D721Med (cell line): ENCODE measurements around the gene CHN1.
A peak's percentile ranks its signal among the peaks of the same experiment; 100 is the strongest.

Source experiments
- DNase-seq: peaks from one replicate; pipeline ENCODE4 v3.0.0; 2011; ENCODE audit warnings: low spot score; ENCODE audit not compliant: insufficient read length
- FAIRE-seq: peaks from 2 replicates; lab custom pipeline; 2011; peaks lifted over from hg19 to GRCh38; lab: Jason Lieb, UNC
- TF ChIP-seq, protein P1 (sequence below): IDR thresholded peaks from 2 replicates; pipeline ENCODE4 v1.5.1; 2012; ENCODE audit warnings: mild to moderate bottlenecking, control low read depth; ENCODE audit not compliant: insufficient read depth; ENCODE audit errors: missing control alignments

The CHN1 gene

DNA sequence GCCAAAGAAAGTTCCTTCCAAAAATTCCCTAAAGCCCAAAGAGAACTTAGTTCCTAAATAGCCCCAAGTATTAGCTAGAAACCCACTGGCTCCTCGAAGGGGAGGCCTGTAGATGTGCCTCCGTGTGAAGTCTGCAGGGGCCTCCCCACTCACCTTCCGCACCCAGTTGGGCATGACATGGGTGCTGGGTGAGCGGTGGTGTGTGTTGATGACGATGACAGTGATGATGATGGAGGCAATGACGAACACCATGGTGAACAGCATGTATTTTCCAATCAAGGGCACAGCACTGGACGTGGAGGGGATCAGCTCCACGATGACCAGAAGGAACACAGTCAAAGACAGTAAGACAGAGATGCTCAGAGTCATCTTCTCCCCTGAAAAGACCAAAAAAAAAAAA is 255.4 kb downstream of the CHN1 start:
- TF ChIP-seq, protein P1, sequence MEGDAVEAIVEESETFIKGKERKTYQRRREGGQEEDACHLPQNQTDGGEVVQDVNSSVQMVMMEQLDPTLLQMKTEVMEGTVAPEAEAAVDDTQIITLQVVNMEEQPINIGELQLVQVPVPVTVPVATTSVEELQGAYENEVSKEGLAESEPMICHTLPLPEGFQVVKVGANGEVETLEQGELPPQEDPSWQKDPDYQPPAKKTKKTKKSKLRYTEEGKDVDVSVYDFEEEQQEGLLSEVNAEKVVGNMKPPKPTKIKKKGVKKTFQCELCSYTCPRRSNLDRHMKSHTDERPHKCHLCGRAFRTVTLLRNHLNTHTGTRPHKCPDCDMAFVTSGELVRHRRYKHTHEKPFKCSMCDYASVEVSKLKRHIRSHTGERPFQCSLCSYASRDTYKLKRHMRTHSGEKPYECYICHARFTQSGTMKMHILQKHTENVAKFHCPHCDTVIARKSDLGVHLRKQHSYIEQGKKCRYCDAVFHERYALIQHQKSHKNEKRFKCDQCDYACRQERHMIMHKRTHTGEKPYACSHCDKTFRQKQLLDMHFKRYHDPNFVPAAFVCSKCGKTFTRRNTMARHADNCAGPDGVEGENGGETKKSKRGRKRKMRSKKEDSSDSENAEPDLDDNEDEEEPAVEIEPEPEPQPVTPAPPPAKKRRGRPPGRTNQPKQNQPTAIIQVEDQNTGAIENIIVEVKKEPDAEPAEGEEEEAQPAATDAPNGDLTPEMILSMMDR, result no peak
- no peak for FAIRE-seq
- DNase-seq, result no peak

DNA sequence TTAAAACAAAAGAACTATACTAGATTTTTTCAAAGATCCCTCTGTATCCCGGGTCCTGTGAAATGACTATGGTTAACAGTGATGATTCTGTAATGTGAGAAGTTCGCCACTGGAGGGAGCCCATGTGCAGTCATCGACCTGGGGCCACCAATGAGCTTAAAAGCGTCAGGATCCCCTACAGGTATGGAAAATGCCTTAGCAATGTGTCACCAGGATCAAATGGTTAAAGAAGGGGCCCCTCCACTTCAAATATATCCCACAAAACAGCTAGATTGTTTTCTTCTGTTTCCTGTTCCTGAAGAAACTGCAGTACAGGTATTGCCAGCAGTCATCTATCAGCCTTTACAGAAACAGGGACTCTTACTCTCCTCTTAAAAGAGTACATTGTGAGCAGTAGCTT is 256.2 kb downstream of the CHN1 start:
- TF ChIP-seq, protein P1, result peak; percentile 83
- DNase-seq (no peak), FAIRE-seq (peak; percentile 63)
